ENCODE results near the gene SEC63.

DNA sequence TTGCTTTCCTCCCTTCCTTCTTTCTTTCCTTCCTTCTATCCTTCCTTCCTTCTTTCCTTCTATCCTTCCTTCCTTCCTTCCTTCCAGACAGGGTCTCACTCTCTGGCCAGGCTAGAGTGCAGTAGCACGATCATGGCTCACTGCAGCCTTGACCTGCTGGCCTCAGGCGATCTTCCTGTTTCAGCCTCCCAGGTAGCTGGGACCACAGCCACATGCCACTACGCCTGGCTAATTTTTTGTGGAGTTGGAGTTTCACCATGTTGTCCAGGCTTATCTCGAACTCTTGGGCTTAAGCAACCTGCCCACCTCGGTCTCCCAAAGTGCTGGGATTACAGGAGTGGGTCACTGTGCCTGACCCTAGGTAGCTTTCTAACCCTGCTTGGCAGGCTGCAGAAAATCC, 12.2 kb upstream of the SEC63 start:
- TF ChIP-seq, protein P1, sequence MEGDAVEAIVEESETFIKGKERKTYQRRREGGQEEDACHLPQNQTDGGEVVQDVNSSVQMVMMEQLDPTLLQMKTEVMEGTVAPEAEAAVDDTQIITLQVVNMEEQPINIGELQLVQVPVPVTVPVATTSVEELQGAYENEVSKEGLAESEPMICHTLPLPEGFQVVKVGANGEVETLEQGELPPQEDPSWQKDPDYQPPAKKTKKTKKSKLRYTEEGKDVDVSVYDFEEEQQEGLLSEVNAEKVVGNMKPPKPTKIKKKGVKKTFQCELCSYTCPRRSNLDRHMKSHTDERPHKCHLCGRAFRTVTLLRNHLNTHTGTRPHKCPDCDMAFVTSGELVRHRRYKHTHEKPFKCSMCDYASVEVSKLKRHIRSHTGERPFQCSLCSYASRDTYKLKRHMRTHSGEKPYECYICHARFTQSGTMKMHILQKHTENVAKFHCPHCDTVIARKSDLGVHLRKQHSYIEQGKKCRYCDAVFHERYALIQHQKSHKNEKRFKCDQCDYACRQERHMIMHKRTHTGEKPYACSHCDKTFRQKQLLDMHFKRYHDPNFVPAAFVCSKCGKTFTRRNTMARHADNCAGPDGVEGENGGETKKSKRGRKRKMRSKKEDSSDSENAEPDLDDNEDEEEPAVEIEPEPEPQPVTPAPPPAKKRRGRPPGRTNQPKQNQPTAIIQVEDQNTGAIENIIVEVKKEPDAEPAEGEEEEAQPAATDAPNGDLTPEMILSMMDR (IDR thresholded peaks at IDR 0.05; ENCODE audit: low read length) = no peak
- TF ChIP-seq EZH2 (IDR thresholded peaks at IDR 0.05; ENCODE audit: borderline replicate concordance, low read length) = no peak

All from OCI-LY1 (cell line).